ENCODE measurements around the gene SLC22A24. TPM values are rescaled to one million over a fixed set of nuclear protein-coding genes. Genes with fewer than 3 reads are reported as not detected.

The SLC22A24 gene
- total RNA-seq, 1 experiment from 2014 or later: not detected

DNA sequence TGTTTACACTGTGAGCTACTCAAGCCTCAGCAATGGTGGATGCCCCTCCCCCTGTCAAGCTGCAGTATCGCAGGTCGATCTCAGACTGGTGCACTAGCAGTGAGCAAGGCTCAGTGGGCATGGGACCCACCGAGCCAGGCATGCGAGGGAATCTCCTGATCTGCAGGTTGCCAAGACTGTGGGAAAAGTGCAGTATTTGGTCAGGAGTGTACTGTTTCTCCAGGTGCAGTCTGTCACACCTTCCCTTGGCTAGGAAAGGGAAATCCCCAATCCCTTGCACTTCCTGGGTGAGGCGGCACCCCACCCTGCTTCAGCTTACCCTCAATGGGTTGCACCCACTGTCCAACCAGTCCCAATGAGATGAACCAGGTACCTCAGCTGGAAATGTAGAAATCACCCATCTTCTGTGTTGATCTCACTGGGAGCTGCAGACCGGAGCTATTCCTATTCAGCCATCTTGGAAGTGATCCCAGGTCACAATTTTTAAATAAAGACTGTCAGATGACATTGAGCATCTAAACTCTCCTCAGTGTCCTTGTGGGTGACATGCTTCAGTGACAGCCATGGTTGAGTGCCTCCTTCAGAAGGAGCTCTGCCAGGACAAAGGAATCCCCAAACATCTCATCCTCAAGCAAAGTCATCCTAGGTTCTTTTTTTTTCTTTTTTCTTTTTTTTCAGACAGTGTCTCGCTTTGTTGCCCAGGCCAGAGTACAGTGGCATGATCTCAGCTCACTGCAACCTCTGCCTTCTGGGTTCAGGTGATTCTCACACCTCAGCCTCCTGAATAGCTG lies 10.8 kb downstream of the SLC22A24 start:
- Histone ChIP-seq H3K4me1 (ENCODE audit: control insufficient read depth, insufficient read depth, low read length) (no peaks in the 10 kb centered on the region), H3K4me3 (ENCODE audit: low read depth in 2 of 2, low read length in 2 of 2) (no peak overlapping the region), H3K27me3 (ENCODE audit: control insufficient read depth, insufficient read depth, low read length) (peaks cover 9% of the 10 kb centered on the region), H3K36me3 (ENCODE audit: control insufficient read depth, insufficient read depth, low read length) (no peaks in the 10 kb centered on the region), H3K9me3 (ENCODE audit: control insufficient read depth, insufficient read depth, low read depth, low read length) (no peaks in the 10 kb centered on the region), H3K27ac (ENCODE audit: low read length) (no peak overlapping the region)
- TF ChIP-seq SIN3A (IDR thresholded peaks at IDR 0.05; ENCODE audit: borderline replicate concordance, insufficient read depth, low read depth, low read length) (no peak), TCF7L2 (IDR thresholded peaks at IDR 0.05; ENCODE audit: low read depth, low read length) (no peak), POLR2AphosphoS5 (IDR thresholded peaks at IDR 0.05; ENCODE audit: low read depth, low read length) (no peak)
- TF ChIP-seq, protein P1, sequence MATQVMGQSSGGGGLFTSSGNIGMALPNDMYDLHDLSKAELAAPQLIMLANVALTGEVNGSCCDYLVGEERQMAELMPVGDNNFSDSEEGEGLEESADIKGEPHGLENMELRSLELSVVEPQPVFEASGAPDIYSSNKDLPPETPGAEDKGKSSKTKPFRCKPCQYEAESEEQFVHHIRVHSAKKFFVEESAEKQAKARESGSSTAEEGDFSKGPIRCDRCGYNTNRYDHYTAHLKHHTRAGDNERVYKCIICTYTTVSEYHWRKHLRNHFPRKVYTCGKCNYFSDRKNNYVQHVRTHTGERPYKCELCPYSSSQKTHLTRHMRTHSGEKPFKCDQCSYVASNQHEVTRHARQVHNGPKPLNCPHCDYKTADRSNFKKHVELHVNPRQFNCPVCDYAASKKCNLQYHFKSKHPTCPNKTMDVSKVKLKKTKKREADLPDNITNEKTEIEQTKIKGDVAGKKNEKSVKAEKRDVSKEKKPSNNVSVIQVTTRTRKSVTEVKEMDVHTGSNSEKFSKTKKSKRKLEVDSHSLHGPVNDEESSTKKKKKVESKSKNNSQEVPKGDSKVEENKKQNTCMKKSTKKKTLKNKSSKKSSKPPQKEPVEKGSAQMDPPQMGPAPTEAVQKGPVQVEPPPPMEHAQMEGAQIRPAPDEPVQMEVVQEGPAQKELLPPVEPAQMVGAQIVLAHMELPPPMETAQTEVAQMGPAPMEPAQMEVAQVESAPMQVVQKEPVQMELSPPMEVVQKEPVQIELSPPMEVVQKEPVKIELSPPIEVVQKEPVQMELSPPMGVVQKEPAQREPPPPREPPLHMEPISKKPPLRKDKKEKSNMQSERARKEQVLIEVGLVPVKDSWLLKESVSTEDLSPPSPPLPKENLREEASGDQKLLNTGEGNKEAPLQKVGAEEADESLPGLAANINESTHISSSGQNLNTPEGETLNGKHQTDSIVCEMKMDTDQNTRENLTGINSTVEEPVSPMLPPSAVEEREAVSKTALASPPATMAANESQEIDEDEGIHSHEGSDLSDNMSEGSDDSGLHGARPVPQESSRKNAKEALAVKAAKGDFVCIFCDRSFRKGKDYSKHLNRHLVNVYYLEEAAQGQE (IDR thresholded peaks at IDR 0.05; ENCODE audit: insufficient read depth in 1 of 2, low read depth in 2 of 2, low read length in 1 of 2): no peak
- TF ChIP-seq, protein P2, sequence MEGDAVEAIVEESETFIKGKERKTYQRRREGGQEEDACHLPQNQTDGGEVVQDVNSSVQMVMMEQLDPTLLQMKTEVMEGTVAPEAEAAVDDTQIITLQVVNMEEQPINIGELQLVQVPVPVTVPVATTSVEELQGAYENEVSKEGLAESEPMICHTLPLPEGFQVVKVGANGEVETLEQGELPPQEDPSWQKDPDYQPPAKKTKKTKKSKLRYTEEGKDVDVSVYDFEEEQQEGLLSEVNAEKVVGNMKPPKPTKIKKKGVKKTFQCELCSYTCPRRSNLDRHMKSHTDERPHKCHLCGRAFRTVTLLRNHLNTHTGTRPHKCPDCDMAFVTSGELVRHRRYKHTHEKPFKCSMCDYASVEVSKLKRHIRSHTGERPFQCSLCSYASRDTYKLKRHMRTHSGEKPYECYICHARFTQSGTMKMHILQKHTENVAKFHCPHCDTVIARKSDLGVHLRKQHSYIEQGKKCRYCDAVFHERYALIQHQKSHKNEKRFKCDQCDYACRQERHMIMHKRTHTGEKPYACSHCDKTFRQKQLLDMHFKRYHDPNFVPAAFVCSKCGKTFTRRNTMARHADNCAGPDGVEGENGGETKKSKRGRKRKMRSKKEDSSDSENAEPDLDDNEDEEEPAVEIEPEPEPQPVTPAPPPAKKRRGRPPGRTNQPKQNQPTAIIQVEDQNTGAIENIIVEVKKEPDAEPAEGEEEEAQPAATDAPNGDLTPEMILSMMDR (IDR thresholded peaks at IDR 0.05): no peak
- in situ Hi-C loops (cut with HindIII; ENCODE audit: low pct_unique_long_range_greater_than_20kb, low sequenced_read_pairs) (no loop called here), intact Hi-C loops (cut with micrococcal nuclease; ENCODE audit: unreplicated experiment) (no loop called here)
- ChIA-PET CTCF (no interaction called here), POLR2A (no interaction called here)
- no TSS peak for BruUV-seq (replicated peaks)
- DNase-seq (ENCODE audit: low read depth, low spot score) (no peak), ATAC-seq (no peak)

DNA sequence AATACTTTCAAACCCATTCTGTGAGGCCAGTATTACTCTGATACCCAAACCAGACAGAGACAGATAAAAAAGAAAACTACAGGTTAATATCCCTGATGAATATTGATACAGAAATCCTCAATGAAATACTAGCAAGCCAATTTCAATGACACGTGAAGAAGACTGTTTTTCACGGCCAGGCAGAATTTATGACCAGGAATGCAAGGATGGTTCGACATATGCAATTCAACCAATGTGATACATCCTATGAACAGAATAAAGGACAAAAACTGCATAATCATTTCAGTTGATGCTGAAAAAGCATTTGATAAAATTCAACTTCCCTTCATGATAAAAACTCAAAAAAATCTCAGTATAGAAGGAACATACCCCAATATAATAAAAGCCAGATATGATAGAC lies 44.5 kb downstream of the SLC22A24 start:
- ATAC-seq: no peak
- Histone ChIP-seq H3K27me3 (ENCODE audit: control insufficient read depth, insufficient read depth, low read length) (no peaks in the 10 kb centered on the region), H3K4me1 (ENCODE audit: control insufficient read depth, insufficient read depth, low read length) (no peaks in the 10 kb centered on the region), H3K9me3 (ENCODE audit: control insufficient read depth, insufficient read depth, low read depth, low read length) (no peaks in the 10 kb centered on the region; the same call in 1 of the 2 replicates), H3K4me3 (ENCODE audit: low read depth in 2 of 2, low read length in 2 of 2) (no peak overlapping the region), H3K27ac (ENCODE audit: low read length) (no peak overlapping the region), H3K36me3 (ENCODE audit: control insufficient read depth, insufficient read depth, low read length) (no peaks in the 10 kb centered on the region)
- in situ Hi-C loops (cut with HindIII; ENCODE audit: low pct_unique_long_range_greater_than_20kb, low sequenced_read_pairs) (no loop called here), intact Hi-C loops (cut with micrococcal nuclease; ENCODE audit: unreplicated experiment) (no loop called here)
- DNase-seq (ENCODE audit: low read depth, low spot score): no peak
- CTCF ChIA-PET: no interaction called here
- no TSS peak for BruUV-seq (replicated peaks)
- TF ChIP-seq TCF7L2 (IDR thresholded peaks at IDR 0.05; ENCODE audit: low read depth, low read length): no peak
- no peak for TF ChIP-seq POLR2AphosphoS5 (IDR thresholded peaks at IDR 0.05; ENCODE audit: low read depth, low read length)
- TF ChIP-seq, protein P2 (IDR thresholded peaks at IDR 0.05): no peak
- no peak for TF ChIP-seq SIN3A (IDR thresholded peaks at IDR 0.05; ENCODE audit: borderline replicate concordance, insufficient read depth, low read depth, low read length)
- TF ChIP-seq, protein P1 (IDR thresholded peaks at IDR 0.05; ENCODE audit: insufficient read depth in 1 of 2, low read depth in 2 of 2, low read length in 1 of 2): no peak
- POLR2A ChIA-PET: no interaction called here
